ENCODE measurements around the gene MOB3A. TPM values are rescaled to one million over a fixed set of nuclear protein-coding genes. Genes with fewer than 3 reads are reported as not detected.

Gene MOB3A
- total RNA-seq: 10 to 100 TPM; 18.7 to 74.2 (median 46.1) TPM

- H3K36me3 ChIP-seq: peaks cover 0 to 10% (median 0%) of the 10 kb centered on the region in 4 donors
- DNase-seq: peak; percentile 93
- H3K4me1 ChIP-seq: peaks cover 6 to 54% (median 47%) of the 10 kb centered on the region in 4 donors
- in situ Hi-C loops (cut with MboI; ENCODE audit: low pct_ligation_motif_present in 1 of 4, low pct_unique_long_range_greater_than_20kb in 1 of 4, low sequenced_read_pairs in 3 of 4) (no loop called here), intact Hi-C loops (cut with DNase I; ENCODE audit: low total_unique reads) (no loop called here)
- WGBS, 2 donors (ENCODE audit: low coverage in 1 of 2): 1% methylated on average over 55 of the region's 56 CpGs; no CpG with 5 or more reads in 1 of the 2 donors
- H3K9me3 ChIP-seq: no peaks in the 10 kb centered on the region
- no peaks in the 10 kb centered on the region for H3K27me3 ChIP-seq
- TF ChIP-seq EP300 (IDR thresholded peaks at IDR 0.05; ENCODE audit: low read depth) (peak; percentile 53), CTCF (IDR thresholded peaks at IDR 0.05) (peak; percentile 36 to 90 (median 52)), POLR2AphosphoS5 (IDR thresholded peaks at IDR 0.05) (peak; percentile 70 to 96 (median 94)), POLR2A (IDR thresholded peaks at IDR 0.05) (peak; percentile 88)
- peak within 1 kb of the TSS; percentile 66 to 73 (median 70) for H3K4me3 ChIP-seq
- peak within 1 kb of the TSS; percentile 94 to 99 (median 98) for H3K27ac ChIP-seq
Measured at GRCh38 chr19:2096034-2096479, at the start of gene MOB3A. Gene MOB3A, minus strand, starts transcription at chr19:2096326. Its CDS starts 17,766 bp downstream, at chr19:2078560.

- TF ChIP-seq POLR2AphosphoS5 (IDR thresholded peaks at IDR 0.05): no peak
- no peak for TF ChIP-seq POLR2A (IDR thresholded peaks at IDR 0.05)
- no peak for TF ChIP-seq CTCF (IDR thresholded peaks at IDR 0.05)
- no peak for TF ChIP-seq EP300 (IDR thresholded peaks at IDR 0.05; ENCODE audit: low read depth)
- Histone ChIP-seq H3K27ac (no peak overlapping the region), H3K9me3 (no peaks in the 10 kb centered on the region), H3K27me3 (no peaks in the 10 kb centered on the region), H3K4me1 (peaks cover 18 to 39% (median 22%) of the 10 kb centered on the region in 4 donors), H3K4me3 (no peak overlapping the region), H3K36me3 (no peaks in the 10 kb centered on the region)
- 77% methylated on average over 16 of the region's 16 CpGs; no CpG with 5 or more reads in 1 of the 2 donors for WGBS, 2 donors (ENCODE audit: low coverage in 1 of 2)
- in situ Hi-C loops (cut with MboI; ENCODE audit: low pct_ligation_motif_present in 1 of 4, low pct_unique_long_range_greater_than_20kb in 1 of 4, low sequenced_read_pairs in 3 of 4) (no loop called here), intact Hi-C loops (cut with DNase I; ENCODE audit: low total_unique reads) (no loop called here)
- no peak for DNase-seq
Measured at GRCh38 chr19:2145831-2146241, 49.7 kb upstream of the MOB3A start.

GRCh38 chr19:2144190-2144589, 48.1 kb upstream of the MOB3A start:
- in situ Hi-C loops (cut with MboI; ENCODE audit: low pct_ligation_motif_present in 1 of 4, low pct_unique_long_range_greater_than_20kb in 1 of 4, low sequenced_read_pairs in 3 of 4): no loop called here
- no peak for DNase-seq
- no peaks in the 10 kb centered on the region for H3K36me3 ChIP-seq
- no peaks in the 10 kb centered on the region for H3K27me3 ChIP-seq
- peaks cover 5 to 24% (median 7%) of the 10 kb centered on the region in 4 donors for H3K4me1 ChIP-seq
- WGBS, 2 donors (ENCODE audit: low coverage in 1 of 2): 92% methylated on average over 15 of the region's 15 CpGs; no CpG with 5 or more reads in 1 of the 2 donors
- no peaks in the 10 kb centered on the region for H3K9me3 ChIP-seq
- intact Hi-C loops (cut with DNase I; ENCODE audit: low total_unique reads): no loop called here
- no peak overlapping the region for H3K27ac ChIP-seq
- TF ChIP-seq POLR2AphosphoS5 (IDR thresholded peaks at IDR 0.05): no peak
- TF ChIP-seq CTCF (IDR thresholded peaks at IDR 0.05): no peak
- TF ChIP-seq POLR2A (IDR thresholded peaks at IDR 0.05): no peak
- no peak for TF ChIP-seq EP300 (IDR thresholded peaks at IDR 0.05; ENCODE audit: low read depth)
- no peak overlapping the region for H3K4me3 ChIP-seq

- 95 to 100% methylated on average over 1 to 15 of the region's 15 CpGs for WGBS, 2 donors (ENCODE audit: low coverage in 1 of 2)
- Histone ChIP-seq H3K4me3 (no peak overlapping the region), H3K9me3 (no peaks in the 10 kb centered on the region), H3K4me1 (peaks cover 0 to 6% (median 0%) of the 10 kb centered on the region in 4 donors), H3K27me3 (no peaks in the 10 kb centered on the region), H3K27ac (no peak overlapping the region), H3K36me3 (peaks cover 0 to 11% (median 4%) of the 10 kb centered on the region in 4 donors)
- intact Hi-C loops (cut with DNase I; ENCODE audit: low total_unique reads): no loop called here
- no peak for DNase-seq
- TF ChIP-seq POLR2A (IDR thresholded peaks at IDR 0.05) (no peak), EP300 (IDR thresholded peaks at IDR 0.05; ENCODE audit: low read depth) (no peak), CTCF (IDR thresholded peaks at IDR 0.05) (no peak), POLR2AphosphoS5 (IDR thresholded peaks at IDR 0.05) (no peak)
- in situ Hi-C loops (cut with MboI; ENCODE audit: low pct_ligation_motif_present in 1 of 4, low pct_unique_long_range_greater_than_20kb in 1 of 4, low sequenced_read_pairs in 3 of 4): no loop called here
Measured at GRCh38 chr19:2142173-2142829, 46.2 kb upstream of the MOB3A start.

Data from transverse colon (tissue), 4 donors.